Endothelial cell (in vitro differentiated cells): ENCODE results near the gene ASB2. TPM values are rescaled to one million over a fixed set of nuclear protein-coding genes. Genes with fewer than 3 reads are reported as not detected.

Source experiments
- DNase-seq: peaks from one replicate; pipeline ENCODE4 v3.0.0; 2021; ENCODE audit warnings: low spot score
- H3K27ac Mint-ChIP-seq: one replicate; pipeline ENCODE4 v1.8.0; 2021; ENCODE audit warnings: mixed read lengths, inconsistent platforms; ENCODE audit not compliant: unreplicated experiment
- H3K27me3 Mint-ChIP-seq: one replicate; pipeline ENCODE4 v1.8.0; 2021; ENCODE audit warnings: mild to moderate bottlenecking, moderate library complexity, mixed read lengths, inconsistent platforms; ENCODE audit not compliant: unreplicated experiment
- H3K36me3 Mint-ChIP-seq: one replicate; pipeline ENCODE4 v1.8.0; 2021; ENCODE audit warnings: mild to moderate bottlenecking, low read depth, mixed read lengths, inconsistent platforms; ENCODE audit not compliant: unreplicated experiment
- H3K4me1 Mint-ChIP-seq: one replicate; pipeline ENCODE4 v1.8.0; 2021; ENCODE audit warnings: mild to moderate bottlenecking, mixed read lengths, inconsistent platforms; ENCODE audit not compliant: unreplicated experiment
- H3K4me3 Mint-ChIP-seq: one replicate; pipeline ENCODE4 v1.8.0; 2021; ENCODE audit warnings: mild to moderate bottlenecking, mixed read lengths, inconsistent platforms; ENCODE audit not compliant: unreplicated experiment
- H3K9me3 Mint-ChIP-seq: one replicate; pipeline ENCODE4 v1.8.0; 2021; ENCODE audit warnings: mixed read lengths, inconsistent platforms; ENCODE audit not compliant: unreplicated experiment
- total RNA-seq: library from RNA; stranded (reverse); fragmentation: NEBNext Ultra II Directional; extraction: Animal tissue kit (Norgen Biotek cat#: 25700); gene quantifications from one replicate; pipeline ENCODE4 v1.2.1, GENCODE V29; 2021; ENCODE audit not compliant: unreplicated experiment
- TF ChIP-seq, protein P1 (sequence below): fragments of 200-600 bp; sonication (generic); IDR thresholded peaks from one replicate; pipeline ENCODE4 v1.5.0; 2021; ENCODE audit warnings: antibody characterized with exemption; ENCODE audit not compliant: unreplicated experiment

ASB2 gene
- total RNA-seq, 1 donor from 2014 or later: not detected

DNA sequence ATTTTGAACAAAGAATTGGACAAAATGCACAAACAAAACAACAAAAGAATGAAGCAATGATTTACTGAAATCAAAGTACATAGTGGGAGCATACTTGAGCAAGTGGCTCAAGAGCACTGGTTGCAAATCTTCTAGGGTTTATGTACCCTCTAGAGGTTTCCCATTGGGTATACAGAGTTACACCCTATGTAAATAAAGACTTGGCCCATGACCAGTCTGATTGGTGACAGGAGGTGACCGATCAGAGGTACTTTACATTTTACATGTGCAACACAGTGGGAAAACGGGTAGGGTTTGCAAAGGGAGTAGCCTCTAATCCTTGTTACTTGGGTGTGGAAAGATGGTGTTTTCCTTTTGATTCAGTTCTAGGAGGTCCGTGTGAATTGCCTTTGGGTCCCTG, 59.9 kb downstream of the ASB2 start:
- H3K9me3 Mint-ChIP-seq: no peaks in the 10 kb centered on the region

DNA sequence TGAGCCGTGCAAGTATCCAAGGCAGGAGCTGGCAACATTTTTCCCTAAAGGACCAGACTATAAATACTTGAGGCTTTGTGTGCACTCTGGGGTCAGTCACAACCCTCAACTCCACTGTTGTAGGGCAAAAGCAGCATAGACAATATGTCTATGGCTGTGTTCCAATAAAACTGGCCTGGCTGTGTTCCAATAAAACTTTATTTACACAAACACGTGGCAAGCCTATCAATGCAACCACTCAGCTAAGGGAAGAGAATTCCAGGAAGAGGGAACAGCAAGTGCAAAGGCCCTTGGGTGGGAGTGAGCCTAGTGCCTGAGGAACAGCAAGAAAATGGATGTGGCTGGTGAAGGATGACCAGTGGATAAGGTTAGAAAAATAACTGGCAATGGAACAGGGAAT, 60.6 kb downstream of the ASB2 start:
- H3K27ac Mint-ChIP-seq: no peak overlapping the region
- no peak for DNase-seq
- H3K36me3 Mint-ChIP-seq: no peaks in the 10 kb centered on the region
- no peak overlapping the region for H3K4me3 Mint-ChIP-seq
- H3K9me3 Mint-ChIP-seq: no peaks in the 10 kb centered on the region
- peaks cover 5% of the 10 kb centered on the region for H3K27me3 Mint-ChIP-seq
- H3K4me1 Mint-ChIP-seq: no peaks in the 10 kb centered on the region
- TF ChIP-seq, protein P1, sequence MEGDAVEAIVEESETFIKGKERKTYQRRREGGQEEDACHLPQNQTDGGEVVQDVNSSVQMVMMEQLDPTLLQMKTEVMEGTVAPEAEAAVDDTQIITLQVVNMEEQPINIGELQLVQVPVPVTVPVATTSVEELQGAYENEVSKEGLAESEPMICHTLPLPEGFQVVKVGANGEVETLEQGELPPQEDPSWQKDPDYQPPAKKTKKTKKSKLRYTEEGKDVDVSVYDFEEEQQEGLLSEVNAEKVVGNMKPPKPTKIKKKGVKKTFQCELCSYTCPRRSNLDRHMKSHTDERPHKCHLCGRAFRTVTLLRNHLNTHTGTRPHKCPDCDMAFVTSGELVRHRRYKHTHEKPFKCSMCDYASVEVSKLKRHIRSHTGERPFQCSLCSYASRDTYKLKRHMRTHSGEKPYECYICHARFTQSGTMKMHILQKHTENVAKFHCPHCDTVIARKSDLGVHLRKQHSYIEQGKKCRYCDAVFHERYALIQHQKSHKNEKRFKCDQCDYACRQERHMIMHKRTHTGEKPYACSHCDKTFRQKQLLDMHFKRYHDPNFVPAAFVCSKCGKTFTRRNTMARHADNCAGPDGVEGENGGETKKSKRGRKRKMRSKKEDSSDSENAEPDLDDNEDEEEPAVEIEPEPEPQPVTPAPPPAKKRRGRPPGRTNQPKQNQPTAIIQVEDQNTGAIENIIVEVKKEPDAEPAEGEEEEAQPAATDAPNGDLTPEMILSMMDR: no peak

More for the DNA sequence above, 59.9 kb downstream of the ASB2 start:
- Mint-ChIP-seq H3K4me3 (no peak overlapping the region), H3K4me1 (no peaks in the 10 kb centered on the region), H3K27me3 (peaks cover 5% of the 10 kb centered on the region), H3K27ac (no peak overlapping the region), H3K36me3 (no peaks in the 10 kb centered on the region)
- TF ChIP-seq, protein P1: no peak
- DNase-seq: no peak

DNA sequence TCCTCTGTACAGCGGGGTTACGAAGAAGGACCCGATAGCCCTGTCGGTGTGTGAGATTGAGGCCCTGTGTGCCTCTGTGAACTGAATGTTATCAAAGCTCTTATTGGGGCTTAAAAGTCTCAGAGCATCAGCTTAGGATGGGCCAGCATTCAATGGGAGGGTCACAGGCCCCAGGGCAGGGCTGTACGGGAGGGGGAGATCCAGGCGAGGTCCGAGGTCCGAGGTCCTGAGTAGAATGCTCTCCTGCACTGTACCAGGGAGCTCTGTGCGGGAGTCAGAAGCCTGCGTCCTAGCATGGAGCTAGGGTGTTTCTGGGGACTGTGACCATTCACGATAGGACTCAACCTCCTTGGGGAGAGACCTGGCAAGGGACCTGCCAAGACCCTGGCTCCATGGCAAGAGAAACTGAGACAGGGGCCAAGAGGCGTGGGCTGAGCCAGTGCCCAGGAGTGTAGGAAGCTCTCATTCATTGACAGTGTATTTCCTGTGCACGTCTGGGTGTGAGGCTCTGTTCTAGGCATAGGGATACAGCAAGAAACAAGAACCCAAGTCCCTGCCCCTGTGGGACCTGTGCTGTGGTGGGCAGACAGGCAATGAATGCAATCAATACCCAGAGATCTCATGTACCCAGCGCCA, 61.2 kb downstream of the ASB2 start:
- TF ChIP-seq, protein P1: no peak
- Mint-ChIP-seq H3K36me3 (no peaks in the 10 kb centered on the region), H3K9me3 (no peaks in the 10 kb centered on the region), H3K4me1 (no peaks in the 10 kb centered on the region), H3K27ac (no peak overlapping the region), H3K27me3 (peaks cover 3% of the 10 kb centered on the region), H3K4me3 (no peak overlapping the region)
- DNase-seq: no peak

DNA sequence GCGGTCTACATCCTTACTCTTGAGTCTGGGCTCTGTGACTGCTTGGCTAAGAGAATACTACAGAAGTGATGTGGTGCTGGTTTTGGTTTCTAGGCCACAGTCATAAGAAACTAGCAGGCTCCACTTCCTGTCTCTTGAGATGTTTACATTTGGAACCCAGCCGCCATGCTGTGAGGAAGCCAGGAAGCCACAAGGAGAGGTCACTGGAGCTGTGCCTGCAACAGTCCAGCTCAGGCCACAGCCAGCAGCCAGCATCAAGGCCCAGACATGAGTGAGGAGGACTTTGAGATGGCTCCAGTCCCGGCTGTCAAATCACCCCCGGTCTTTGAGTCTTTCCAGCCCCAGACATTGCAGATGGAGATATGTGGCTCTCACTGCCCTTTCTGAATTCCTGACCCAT, 62.1 kb downstream of the ASB2 start:
- Mint-ChIP-seq H3K4me3 (no peak overlapping the region), H3K36me3 (no peaks in the 10 kb centered on the region), H3K9me3 (no peaks in the 10 kb centered on the region), H3K4me1 (no peaks in the 10 kb centered on the region), H3K27ac (no peak overlapping the region), H3K27me3 (peaks cover 4% of the 10 kb centered on the region)
- TF ChIP-seq, protein P1: no peak
- DNase-seq: no peak

DNA sequence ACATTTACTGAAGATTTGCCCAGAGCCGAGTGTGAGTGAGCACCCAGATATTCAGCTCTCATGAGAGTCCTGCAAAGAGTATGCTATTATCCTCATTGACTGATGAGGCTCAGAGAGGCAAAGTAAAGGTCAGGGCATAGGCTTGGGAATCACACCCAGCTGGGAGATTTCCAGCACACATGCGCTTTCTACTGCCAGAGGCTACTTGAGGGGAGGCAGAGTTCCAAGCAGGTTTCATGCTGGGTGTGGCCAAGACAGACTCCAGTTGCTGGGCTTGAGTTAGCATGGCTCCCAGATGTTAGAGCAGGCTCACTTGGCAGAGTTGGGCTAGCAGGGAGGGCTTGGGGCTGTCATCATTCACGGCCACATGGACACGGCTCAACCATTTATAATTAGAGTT, 63.6 kb downstream of the ASB2 start:
- Mint-ChIP-seq H3K27ac (no peak overlapping the region), H3K27me3 (peaks cover 4% of the 10 kb centered on the region)
- no peak for DNase-seq

More for the DNA sequence above, 63.6 kb downstream of the ASB2 start:
- Mint-ChIP-seq H3K9me3 (no peaks in the 10 kb centered on the region), H3K4me1 (no peaks in the 10 kb centered on the region), H3K36me3 (no peaks in the 10 kb centered on the region), H3K4me3 (no peak overlapping the region)
- TF ChIP-seq, protein P1: no peak
